ENCODE results near the gene INSM1.

The INSM1 gene

DNA sequence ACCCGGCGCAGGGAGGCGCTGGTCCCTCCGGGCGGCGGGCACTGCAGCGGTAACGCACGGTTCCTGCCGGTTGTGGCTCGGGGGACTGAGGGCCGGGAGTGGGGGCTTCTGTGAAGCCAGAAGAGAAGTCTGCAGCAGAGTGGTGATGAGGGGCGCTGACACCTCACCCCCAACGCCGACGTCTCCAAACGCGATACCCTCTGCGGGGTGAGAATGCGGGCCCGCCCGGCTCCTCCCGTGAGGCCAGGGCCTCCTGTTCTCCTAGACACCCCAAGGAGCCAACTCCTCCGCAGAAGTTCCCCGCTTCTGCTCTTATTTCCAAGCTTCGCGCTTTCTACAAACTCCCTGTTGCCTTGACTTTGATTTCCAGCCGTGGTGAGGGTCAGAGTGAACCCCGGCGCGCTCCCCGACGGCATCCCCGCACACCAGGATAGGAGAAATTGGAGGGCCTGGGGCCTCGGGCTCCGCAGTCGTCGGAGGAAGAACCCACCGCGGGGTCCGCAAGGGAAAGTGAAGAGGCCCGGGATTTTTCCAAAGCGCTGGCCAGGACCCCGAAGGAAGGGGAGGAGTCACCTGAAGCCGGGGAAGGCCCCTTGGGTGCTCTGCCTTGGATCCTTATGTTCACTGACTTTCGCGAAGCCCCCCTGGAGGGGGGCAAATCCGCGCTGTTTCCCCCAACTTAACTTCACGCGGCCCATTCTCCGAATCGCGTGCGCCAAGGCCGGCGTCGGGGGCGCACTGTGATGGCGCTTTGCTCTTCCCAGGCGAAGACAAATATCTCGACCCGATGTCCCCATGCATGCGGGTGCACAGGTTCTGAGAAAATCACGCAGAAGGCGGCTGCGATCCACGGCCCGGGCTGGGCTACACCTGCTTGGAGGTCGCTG is 3.1 kb upstream of the INSM1 start:
- TF ChIP-seq CTCF (IDR thresholded peaks at IDR 0.05; ENCODE audit: low read length) (no peak), EZH2phosphoT487 (IDR thresholded peaks at IDR 0.05; ENCODE audit: low read length) (no peak), EZH2 (optimal IDR thresholded peaks at IDR 0.05; ENCODE audit: low read depth, low read length) (no peak)

GRCh38 chr20:20365480-20366161 is 2.3 kb upstream of the INSM1 start:
- DNase-seq: no peak
- TF ChIP-seq CTCF (IDR thresholded peaks at IDR 0.05; ENCODE audit: low read length) (no peak), EZH2 (optimal IDR thresholded peaks at IDR 0.05; ENCODE audit: low read depth, low read length) (no peak), EZH2phosphoT487 (IDR thresholded peaks at IDR 0.05; ENCODE audit: low read length) (no peak)
- H3K27me3 ChIP-seq (replicated peaks; ENCODE audit: insufficient read depth, low read length): peaks cover 79% of the 10 kb centered on the region
- H3K79me2 ChIP-seq (ENCODE audit: low read length): no peaks in the 10 kb centered on the region
- no peak overlapping the region for H3K27ac ChIP-seq (ENCODE audit: low read length)
- H3K36me3 ChIP-seq (replicated peaks; ENCODE audit: insufficient read depth, low read length): no peaks in the 10 kb centered on the region
- H2AFZ ChIP-seq (ENCODE audit: low read length): no peak overlapping the region
- H3K4me1 ChIP-seq (ENCODE audit: low read length): 0 out of 2 replicates have a peak, but pooled peaks cover 3% of the 10 kb centered on the region
- no peaks in the 10 kb centered on the region for H3F3A ChIP-seq (ENCODE audit: insufficient read depth, low read length)
- H3K4me2 ChIP-seq (ENCODE audit: low read depth, low read length): no peak overlapping the region
- H3K9ac ChIP-seq (ENCODE audit: low read length): no peak overlapping the region
- H3K4me3 ChIP-seq (ENCODE audit: low read length): no peak overlapping the region
- H3K9me2 ChIP-seq (replicated peaks; ENCODE audit: insufficient read depth, low read length): no peaks in the 10 kb centered on the region
- no peaks in the 10 kb centered on the region for H4K20me1 ChIP-seq (ENCODE audit: insufficient read depth, low read length)
- H3K9me3 ChIP-seq (replicated peaks; ENCODE audit: insufficient read depth, low read length): no peaks in the 10 kb centered on the region

More for the DNA sequence above, 3.1 kb upstream of the INSM1 start:
- DNase-seq: no peak
- H3K27ac ChIP-seq (ENCODE audit: low read length): no peak overlapping the region
- no peak overlapping the region for H3K9ac ChIP-seq (ENCODE audit: low read length)
- H3F3A ChIP-seq (ENCODE audit: insufficient read depth, low read length): no peaks in the 10 kb centered on the region
- 0 out of 2 replicates have a peak, but pooled peaks cover 3% of the 10 kb centered on the region for H3K4me1 ChIP-seq (ENCODE audit: low read length)
- no peaks in the 10 kb centered on the region for H3K79me2 ChIP-seq (ENCODE audit: low read length)
- H4K20me1 ChIP-seq (ENCODE audit: insufficient read depth, low read length): no peaks in the 10 kb centered on the region
- peaks cover 73% of the 10 kb centered on the region for H3K27me3 ChIP-seq (replicated peaks; ENCODE audit: insufficient read depth, low read length)
- no peaks in the 10 kb centered on the region for H3K9me2 ChIP-seq (replicated peaks; ENCODE audit: insufficient read depth, low read length)
- H3K4me2 ChIP-seq (ENCODE audit: low read depth, low read length): no peak overlapping the region
- no peak overlapping the region for H2AFZ ChIP-seq (ENCODE audit: low read length)
- H3K4me3 ChIP-seq (ENCODE audit: low read length): no peak overlapping the region
- no peaks in the 10 kb centered on the region for H3K9me3 ChIP-seq (replicated peaks; ENCODE audit: insufficient read depth, low read length)
- H3K36me3 ChIP-seq (replicated peaks; ENCODE audit: insufficient read depth, low read length): no peaks in the 10 kb centered on the region

DNA sequence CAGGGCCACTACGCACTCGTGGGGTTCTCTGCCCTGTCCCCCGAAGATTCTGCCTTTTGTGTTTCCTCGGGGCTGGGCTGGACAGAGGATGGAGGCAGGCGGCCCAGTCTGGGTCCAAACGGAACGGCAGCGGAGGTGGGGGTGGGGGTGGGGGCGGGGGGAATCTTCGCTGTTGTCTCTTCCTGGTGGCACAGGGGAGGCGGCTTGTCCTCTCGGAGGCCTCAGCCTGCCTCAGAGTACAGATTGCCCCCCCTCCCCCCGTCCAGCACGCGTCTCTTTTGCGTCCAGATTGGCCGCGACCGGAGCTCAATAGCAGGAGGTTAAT is 1.4 kb upstream of the INSM1 start:
- Histone ChIP-seq H3K4me1 (ENCODE audit: low read length) (0 out of 2 replicates have a peak, but pooled peaks cover 3% of the 10 kb centered on the region), H3K4me3 (ENCODE audit: low read length) (no peak overlapping the region), H3K27ac (ENCODE audit: low read length) (no peak overlapping the region)

More for the DNA sequence above, 1.4 kb upstream of the INSM1 start:
- Histone ChIP-seq H3F3A (ENCODE audit: insufficient read depth, low read length) (no peaks in the 10 kb centered on the region), H3K9ac (ENCODE audit: low read length) (no peak overlapping the region), H3K36me3 (replicated peaks; ENCODE audit: insufficient read depth, low read length) (no peaks in the 10 kb centered on the region), H2AFZ (ENCODE audit: low read length) (no peak overlapping the region), H3K4me2 (ENCODE audit: low read depth, low read length) (no peak overlapping the region), H3K27me3 (replicated peaks; ENCODE audit: insufficient read depth, low read length) (peaks cover 82% of the 10 kb centered on the region), H3K9me3 (replicated peaks; ENCODE audit: insufficient read depth, low read length) (no peaks in the 10 kb centered on the region), H3K9me2 (replicated peaks; ENCODE audit: insufficient read depth, low read length) (no peaks in the 10 kb centered on the region), H3K79me2 (ENCODE audit: low read length) (no peaks in the 10 kb centered on the region), H4K20me1 (ENCODE audit: insufficient read depth, low read length) (no peaks in the 10 kb centered on the region)
- DNase-seq: no peak
- TF ChIP-seq EZH2 (optimal IDR thresholded peaks at IDR 0.05; ENCODE audit: low read depth, low read length) (no peak), CTCF (IDR thresholded peaks at IDR 0.05; ENCODE audit: low read length) (no peak), EZH2phosphoT487 (IDR thresholded peaks at IDR 0.05; ENCODE audit: low read length) (no peak)

Data from MM.1S (cell line).